Body of pancreas (tissue), 4 donors: ENCODE measurements around the gene NFRKB. TPM values are rescaled to one million over a fixed set of nuclear protein-coding genes. Genes with fewer than 3 reads are reported as not detected.

Experiments
- ATAC-seq: fragments of 150-250 bp; one replicate; pipeline ENCODE4 v1.9.1; 2016
- DNase-seq, 4 donors: peaks; one replicate each; pipeline ENCODE4 v3.0.0-alpha.2; 2019
- H3K27ac ChIP-seq, 4 donors: fragments of 200-600 bp; sonication (generic); 1 replicate in 3 of 4; 2 replicates in 1 of 4; pipeline versions ENCODE4 v1.5.1 to v1.6.1; 2016 to 2019; ENCODE audit warnings: mild to moderate bottlenecking in 1 of 4, mixed read lengths in 1 of 4, moderate library complexity in 1 of 4
- H3K27me3 ChIP-seq, 2 donors: fragments of 200-600 bp; sonication (generic); one replicate each; pipeline ENCODE4 v1.6.0; 2016; ENCODE audit warnings: mild to moderate bottlenecking in 1 of 2
- H3K36me3 ChIP-seq, 2 donors: fragments of 200-600 bp; sonication (generic); replicated peaks in 1 of 2; 2 replicates each; pipeline ENCODE4 v1.5.1; 2016; ENCODE audit warnings: low read depth in 2 of 2; ENCODE audit not compliant: insufficient read depth in 1 of 2
- H3K4me1 ChIP-seq: fragments of 200-600 bp; sonication (generic); one replicate; pipeline ENCODE4 v1.6.0; 2016
- H3K4me3 ChIP-seq, 2 donors: fragments of 200-600 bp; sonication (generic); 1 replicate in 1 of 2; 2 replicates in 1 of 2; pipeline ENCODE4 v1.5.1; 2016 to 2019
- H3K9me3 ChIP-seq, 3 donors: fragments of 200-600 bp; sonication (generic); 1 replicate in 2 of 3; 2 replicates in 1 of 3; pipeline ENCODE4 v1.5.1; 2016
- POLR2A ChIP-seq, 3 donors: fragments of 450-650 bp; IDR thresholded peaks; one replicate each; pipeline ENCODE4 v1.6.1; 2016; ENCODE audit warnings: antibody characterized with exemption in 3 of 3, mild to moderate bottlenecking in 2 of 3
- WGBS, 2 donors: methylation state at CpG; one replicate each; pipeline ENCODE4 v1.1.5; 2017; 5-methylcytosine and 5-hydroxymethylcytosine counted together
- intact Hi-C: fragments of 100-400 bp; cut with DNase I; formaldehyde crosslinking; loops from one replicate; pipeline ENCODE4 v1.15.1; 2023
- total RNA-seq, 2 donors: library from RNA; depleted of rRNA; stranded (reverse); fragments of >200 nt; gene quantifications; one replicate each; pipeline ENCODE4 v1.1.0, GENCODE V29; 2016
- TF ChIP-seq, protein P1 (sequence below), 7 experiments: fragments of 450-650 bp in 4 of 7; fragments of 200-600 bp in 3 of 7; sonication (generic) in 3 of 7; IDR thresholded peaks; one replicate each; pipeline ENCODE4 v1.5.1; 2016 to 2019; ENCODE audit warnings: antibody characterized with exemption in 7 of 7

Gene NFRKB
- total RNA-seq, 2 donors from 2014 or later = 29.8 to 31.6 TPM

DNA sequence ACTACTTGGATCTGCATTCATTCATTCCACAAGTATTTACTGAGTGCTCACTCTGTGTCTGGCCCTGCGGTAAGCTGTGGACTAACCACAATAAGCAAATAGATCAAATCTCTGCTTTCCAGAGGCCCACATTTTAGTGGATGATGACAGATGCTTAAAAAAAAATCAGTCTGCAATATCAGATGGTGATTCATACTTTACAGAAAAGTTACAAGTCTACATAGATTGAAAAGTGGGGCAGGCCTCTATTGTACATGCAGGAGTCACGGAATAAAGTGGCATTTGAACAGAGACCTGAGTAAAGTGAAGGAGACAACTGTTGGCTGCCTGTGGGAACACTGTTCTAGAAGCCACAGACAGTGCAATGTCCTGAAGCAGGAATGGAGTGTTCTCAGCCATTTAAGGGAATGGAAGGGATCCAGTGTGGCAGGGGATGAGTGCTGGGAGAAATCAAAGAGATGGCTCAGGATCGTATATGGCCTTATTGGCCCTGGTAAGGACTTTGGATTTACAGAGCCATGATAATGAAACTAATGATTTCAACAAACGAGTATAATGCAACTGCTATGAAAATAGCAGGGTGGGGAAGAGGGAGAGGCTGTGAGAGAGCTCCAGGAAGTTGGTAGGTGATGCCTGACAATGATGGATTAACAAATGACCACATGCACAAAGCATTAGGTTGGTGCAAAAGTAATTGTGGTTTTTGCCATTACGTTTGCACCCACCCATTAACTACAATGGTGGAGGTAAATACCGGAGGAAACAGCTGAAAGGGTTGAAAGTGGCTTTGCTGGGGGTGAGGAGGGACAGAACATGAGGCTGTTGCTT is 48.7 kb downstream of the NFRKB start:
- peak; percentile 81 for ATAC-seq
- Histone ChIP-seq H3K27me3 (no peaks in the 10 kb centered on the region), H3K4me3 (no peak overlapping the region), H3K27ac (peak overlapping the region in 3 of 4 donors; percentile 36 to 59 (median 48)), H3K9me3 (no peaks in the 10 kb centered on the region), H3K4me1 (no peaks in the 10 kb centered on the region), H3K36me3 (no peaks in the 10 kb centered on the region)
- no peak for DNase-seq
- intact Hi-C loops = no loop called here
- TF ChIP-seq, protein P1, sequence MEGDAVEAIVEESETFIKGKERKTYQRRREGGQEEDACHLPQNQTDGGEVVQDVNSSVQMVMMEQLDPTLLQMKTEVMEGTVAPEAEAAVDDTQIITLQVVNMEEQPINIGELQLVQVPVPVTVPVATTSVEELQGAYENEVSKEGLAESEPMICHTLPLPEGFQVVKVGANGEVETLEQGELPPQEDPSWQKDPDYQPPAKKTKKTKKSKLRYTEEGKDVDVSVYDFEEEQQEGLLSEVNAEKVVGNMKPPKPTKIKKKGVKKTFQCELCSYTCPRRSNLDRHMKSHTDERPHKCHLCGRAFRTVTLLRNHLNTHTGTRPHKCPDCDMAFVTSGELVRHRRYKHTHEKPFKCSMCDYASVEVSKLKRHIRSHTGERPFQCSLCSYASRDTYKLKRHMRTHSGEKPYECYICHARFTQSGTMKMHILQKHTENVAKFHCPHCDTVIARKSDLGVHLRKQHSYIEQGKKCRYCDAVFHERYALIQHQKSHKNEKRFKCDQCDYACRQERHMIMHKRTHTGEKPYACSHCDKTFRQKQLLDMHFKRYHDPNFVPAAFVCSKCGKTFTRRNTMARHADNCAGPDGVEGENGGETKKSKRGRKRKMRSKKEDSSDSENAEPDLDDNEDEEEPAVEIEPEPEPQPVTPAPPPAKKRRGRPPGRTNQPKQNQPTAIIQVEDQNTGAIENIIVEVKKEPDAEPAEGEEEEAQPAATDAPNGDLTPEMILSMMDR (IDR thresholded peaks at IDR 0.05) = no peak
- TF ChIP-seq POLR2A (IDR thresholded peaks at IDR 0.05) = no peak
- 47 to 50% methylated on average over 6 of the region's 6 CpGs for WGBS, 2 donors

Other genes starting within 250 kb of the NFRKB start
- 1 to 10 TPM; 1.8 to 4.6 TPM for gene TMEM45B, start 79.7 kb downstream of the NFRKB start, total RNA-seq
- gene PRDM10, start 107.3 kb upstream of the NFRKB start, total RNA-seq = 10 to 100 TPM in 1 of 2 donors, 1 to 10 TPM in 1; 4.7 to 14.5 TPM
- gene APLP2, start 174.3 kb upstream of the NFRKB start, total RNA-seq = 100 to 1,000 TPM; 157 to 177 TPM